Mesenchymal stem cell (in vitro differentiated cells and primary cell): ENCODE measurements around the gene ZNF333.
"Not testable (repeated sequence)": the region's sequence is repeated elsewhere in the genome, so short reads cannot be mapped to it uniquely, and the experiment has no call there.

ENCODE experiments used
- DNase-seq: peaks from one replicate; pipeline ENCODE4 v3.0.0-alpha.2; 2013
- H2AFZ ChIP-seq: one replicate; pipeline ENCODE4 v1.6.1; 2013; ENCODE audit warnings: low read depth, mild to moderate bottlenecking, control low read depth, inconsistent platforms, low read length, moderate library complexity
- H2AK5ac ChIP-seq: 2 replicates; pipeline ENCODE4 v1.6.1; 2013; ENCODE audit warnings: low read length, moderate library complexity, mild to moderate bottlenecking, inconsistent platforms; ENCODE audit not compliant: severe bottlenecking
- H2BK120ac ChIP-seq: one replicate; pipeline ENCODE4 v1.6.1; 2013; ENCODE audit warnings: low read depth, mild to moderate bottlenecking, inconsistent platforms, low read length, moderate library complexity
- H2BK12ac ChIP-seq, 2 experiments: one replicate each; pipeline ENCODE4 v1.6.1; 2013; ENCODE audit warnings: inconsistent platforms in 2 of 2, low read length in 2 of 2, mild to moderate bottlenecking in 2 of 2, moderate library complexity in 2 of 2, control low read depth in 1 of 2
- H2BK15ac ChIP-seq: one replicate; pipeline ENCODE4 v1.6.1; 2013; ENCODE audit warnings: mild to moderate bottlenecking, low read depth, inconsistent platforms; ENCODE audit not compliant: poor library complexity, severe bottlenecking
- H2BK5ac ChIP-seq: 2 replicates; pipeline ENCODE4 v1.6.1; 2013; ENCODE audit warnings: low read depth, mild to moderate bottlenecking, low read length, control low read depth, inconsistent platforms; ENCODE audit not compliant: poor library complexity, severe bottlenecking
- H3K14ac ChIP-seq, 2 experiments: one replicate each; pipeline ENCODE4 v1.6.1; 2013; ENCODE audit warnings: inconsistent platforms in 2 of 2, low read length in 2 of 2, control low read depth in 1 of 2, mild to moderate bottlenecking in 1 of 2, moderate library complexity in 1 of 2
- H3K18ac ChIP-seq, 2 experiments: one replicate each; pipeline ENCODE4 v1.6.1; 2013; ENCODE audit warnings: inconsistent platforms in 2 of 2, low read length in 2 of 2, control low read depth in 1 of 2, low read depth in 1 of 2, mild to moderate bottlenecking in 1 of 2
- H3K23ac ChIP-seq, 2 experiments: one replicate each; pipeline ENCODE4 v1.6.1; 2013; ENCODE audit warnings: inconsistent platforms in 2 of 2, low read length in 2 of 2, mild to moderate bottlenecking in 2 of 2, moderate library complexity in 2 of 2, control low read depth in 1 of 2
- H3K27ac ChIP-seq: 2 replicates; pipeline ENCODE4 v1.5.1; 2013; ENCODE audit warnings: mild to moderate bottlenecking, moderate library complexity, low read length, control low read depth, inconsistent platforms; ENCODE audit not compliant: poor library complexity, severe bottlenecking
- H3K27me3 ChIP-seq, 2 experiments: 2 replicates each; pipeline versions ENCODE4 v1.6.1 to v1.7.0; 2013; ENCODE audit warnings: low read length in 2 of 2, mild to moderate bottlenecking in 2 of 2, moderate library complexity in 2 of 2, control low read depth in 1 of 2, inconsistent platforms in 1 of 2; ENCODE audit not compliant: control insufficient read depth in 1 of 2, insufficient read depth in 1 of 2
- H3K36me3 ChIP-seq, 2 experiments: 2 replicates each; pipeline versions ENCODE4 v1.6.1 to v1.7.0; 2013; ENCODE audit warnings: low read length in 2 of 2, control low read depth in 1 of 2, inconsistent platforms in 1 of 2, low read depth in 1 of 2, mild to moderate bottlenecking in 1 of 2; ENCODE audit not compliant: insufficient read depth in 2 of 2, control insufficient read depth in 1 of 2
- H3K4ac ChIP-seq, 2 experiments: one replicate each; pipeline ENCODE4 v1.6.1; 2013; ENCODE audit warnings: inconsistent platforms in 2 of 2, low read length in 2 of 2, mild to moderate bottlenecking in 2 of 2, moderate library complexity in 2 of 2, control low read depth in 1 of 2, low read depth in 1 of 2
- H3K4me1 ChIP-seq: 2 replicates; pipeline ENCODE4 v1.6.1; 2013; ENCODE audit warnings: low read depth, low read length, control low read depth; ENCODE audit not compliant: control insufficient read depth, insufficient read depth
- H3K4me2 ChIP-seq: 2 replicates; pipeline ENCODE4 v1.6.1; 2013; ENCODE audit warnings: low read length, mild to moderate bottlenecking, inconsistent platforms; ENCODE audit not compliant: poor library complexity, severe bottlenecking
- H3K4me3 ChIP-seq, 2 experiments: 2 replicates each; pipeline versions ENCODE4 v1.5.1 to v1.7.0; 2013; ENCODE audit warnings: low read length in 2 of 2, mild to moderate bottlenecking in 2 of 2, control low read depth in 1 of 2, low read depth in 1 of 2; ENCODE audit not compliant: insufficient read depth in 1 of 2
- H3K79me1 ChIP-seq: replicated peaks from 2 replicates; pipeline ENCODE4 v1.6.1; 2013; ENCODE audit warnings: mild to moderate bottlenecking, control low read depth, low read length, inconsistent platforms; ENCODE audit not compliant: poor library complexity, severe bottlenecking
- H3K9ac ChIP-seq: 2 replicates; pipeline ENCODE4 v1.7.0; 2013; ENCODE audit warnings: mild to moderate bottlenecking, low read length, moderate library complexity
- H3K9me3 ChIP-seq: 2 replicates; pipeline ENCODE4 v1.7.0; 2013; ENCODE audit warnings: mild to moderate bottlenecking, low read length; ENCODE audit not compliant: control insufficient read depth
- H4K8ac ChIP-seq: one replicate; pipeline ENCODE4 v1.6.1; 2013; ENCODE audit warnings: inconsistent platforms, mild to moderate bottlenecking, low read length, moderate library complexity
- H4K91ac ChIP-seq: one replicate; pipeline ENCODE4 v1.6.1; 2013; ENCODE audit warnings: mild to moderate bottlenecking, low read length, inconsistent platforms
- WGBS: methylation state at CpG from one replicate; pipeline ENCODE4 v1.1.7; 2013; ENCODE audit warnings: mixed read lengths; 5-methylcytosine and 5-hydroxymethylcytosine counted together

ZNF333 gene

DNA sequence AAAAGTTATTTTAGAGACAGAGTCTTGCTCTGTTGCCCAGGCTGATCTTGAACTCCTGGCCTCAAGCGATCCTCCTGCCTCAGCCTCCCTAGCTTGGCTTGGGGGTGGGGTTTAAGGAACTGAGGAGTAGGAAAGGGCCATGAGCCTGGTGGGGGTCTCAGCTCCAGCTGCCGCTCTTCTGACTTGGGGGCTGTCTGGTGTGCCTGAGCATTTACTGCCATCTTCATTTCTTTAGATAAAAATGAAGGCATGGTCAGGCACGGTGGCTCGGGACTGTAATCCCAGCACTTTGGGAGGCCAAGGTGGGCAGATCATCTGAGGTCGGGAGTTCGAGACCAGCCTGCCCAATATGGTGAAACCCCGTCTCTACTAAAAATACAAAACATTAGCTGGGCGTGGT lies 85.5 kb downstream of the ZNF333 start:
- not testable (repeated sequence) for H3K14ac ChIP-seq, H3K79me1 ChIP-seq, H2AK5ac ChIP-seq, H3K36me3 ChIP-seq, H2BK12ac ChIP-seq, H3K18ac ChIP-seq, H4K91ac ChIP-seq, H3K4me2 ChIP-seq, H3K9me3 ChIP-seq, H3K9ac ChIP-seq, H3K4me1 ChIP-seq, DNase-seq, H2BK5ac ChIP-seq, H3K27ac ChIP-seq, H3K4ac ChIP-seq, H4K8ac ChIP-seq, H3K23ac ChIP-seq, H3K27me3 ChIP-seq, H2BK15ac ChIP-seq, H2AFZ ChIP-seq, H3K4me3 ChIP-seq, H2BK120ac ChIP-seq
- WGBS = 84% methylated on average over 8 of the region's 8 CpGs

DNA sequence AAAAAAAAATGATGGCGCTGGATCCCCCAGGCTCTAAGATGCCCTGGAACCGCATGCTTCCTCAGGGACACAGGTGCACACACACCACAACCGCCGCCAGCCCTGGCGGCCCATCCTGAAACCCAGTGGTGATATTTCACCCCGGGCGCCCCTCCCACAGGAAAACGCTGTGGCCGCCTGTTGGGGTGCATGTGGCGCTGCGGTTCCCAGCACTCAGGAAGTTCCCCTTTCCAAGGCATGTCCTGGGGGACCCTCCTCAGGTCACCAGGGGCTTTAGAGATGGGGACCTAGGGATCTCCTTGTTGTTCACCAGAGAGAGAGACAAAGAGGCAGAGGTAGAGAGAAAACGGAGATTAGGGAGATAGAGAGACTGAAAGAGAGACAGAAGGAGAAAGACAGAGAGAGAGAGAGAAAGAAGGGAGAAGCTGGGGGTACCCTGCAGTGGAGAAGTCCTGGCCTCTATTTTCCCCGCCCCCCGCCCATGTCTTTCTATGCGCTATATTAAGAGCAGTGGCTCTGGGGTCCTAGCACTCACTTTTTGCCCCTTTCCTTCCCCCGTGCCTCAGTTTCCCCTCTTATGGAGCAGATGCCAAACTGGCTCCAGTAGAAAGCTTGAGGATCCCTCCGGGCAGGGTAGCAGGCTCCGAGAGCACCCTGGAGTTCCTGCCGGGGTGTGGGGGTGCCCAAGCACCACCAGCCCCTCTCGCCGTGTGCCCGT lies 86.2 kb downstream of the ZNF333 start:
- Histone ChIP-seq H3K36me3 (no peaks in the 10 kb centered on the region), H3K4ac (no peak overlapping the region), H2BK12ac (no peak overlapping the region), H3K4me3 (peak overlapping the region in 1 of 2 experiments; percentile 66), H3K9me3 (no peaks in the 10 kb centered on the region), H2AFZ (no peak overlapping the region), H3K23ac (no peak overlapping the region), H3K4me2 (no peak overlapping the region), H3K79me1 (no peaks in the 10 kb centered on the region), H2AK5ac (no peak overlapping the region), H3K9ac (peak overlapping the region; percentile 53), H2BK5ac (no peak overlapping the region), H4K91ac (no peak overlapping the region), H3K27ac (no peak overlapping the region), H3K27me3 (peaks cover 0 to 8% of the 10 kb centered on the region in 2 experiments), H2BK15ac (no peak overlapping the region), H4K8ac (no peak overlapping the region), H3K14ac (no peak overlapping the region), H3K4me1 (no peaks in the 10 kb centered on the region), H2BK120ac (no peak overlapping the region), H3K18ac (no peak overlapping the region)
- WGBS = 8% methylated on average over 20 of the region's 22 CpGs
- no peak for DNase-seq

DNA sequence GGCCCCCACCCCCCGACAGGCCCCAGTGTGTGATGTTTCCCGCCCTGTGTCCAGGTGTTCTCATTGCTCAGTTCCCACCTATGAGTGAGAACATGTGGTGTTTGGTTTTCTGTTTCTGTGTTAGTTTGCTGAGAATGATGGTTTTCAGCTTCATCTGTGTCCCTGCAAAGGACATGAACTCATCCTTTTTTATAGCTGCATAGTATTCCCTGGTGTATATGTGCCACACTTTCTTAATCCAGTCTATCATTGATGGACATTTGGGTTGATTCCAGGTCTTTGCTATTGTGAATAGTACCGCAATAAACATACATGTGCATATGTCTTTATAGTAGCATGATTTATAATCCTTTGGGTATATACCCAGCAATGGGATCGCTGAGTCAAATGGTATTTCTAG lies 87.8 kb downstream of the ZNF333 start:
- not testable (repeated sequence) for H2BK15ac ChIP-seq, H2BK5ac ChIP-seq, H3K18ac ChIP-seq, H3K27me3 ChIP-seq, H3K4me1 ChIP-seq, H3K4ac ChIP-seq, H3K27ac ChIP-seq, H3K36me3 ChIP-seq, H3K14ac ChIP-seq, H2BK12ac ChIP-seq, H4K91ac ChIP-seq, DNase-seq, H3K9me3 ChIP-seq, H3K9ac ChIP-seq, H2AFZ ChIP-seq, H3K4me2 ChIP-seq, H4K8ac ChIP-seq, H3K4me3 ChIP-seq, H2BK120ac ChIP-seq, H3K79me1 ChIP-seq, H2AK5ac ChIP-seq, H3K23ac ChIP-seq
- WGBS = 89% methylated on average over 1 of the region's 4 CpGs

DNA sequence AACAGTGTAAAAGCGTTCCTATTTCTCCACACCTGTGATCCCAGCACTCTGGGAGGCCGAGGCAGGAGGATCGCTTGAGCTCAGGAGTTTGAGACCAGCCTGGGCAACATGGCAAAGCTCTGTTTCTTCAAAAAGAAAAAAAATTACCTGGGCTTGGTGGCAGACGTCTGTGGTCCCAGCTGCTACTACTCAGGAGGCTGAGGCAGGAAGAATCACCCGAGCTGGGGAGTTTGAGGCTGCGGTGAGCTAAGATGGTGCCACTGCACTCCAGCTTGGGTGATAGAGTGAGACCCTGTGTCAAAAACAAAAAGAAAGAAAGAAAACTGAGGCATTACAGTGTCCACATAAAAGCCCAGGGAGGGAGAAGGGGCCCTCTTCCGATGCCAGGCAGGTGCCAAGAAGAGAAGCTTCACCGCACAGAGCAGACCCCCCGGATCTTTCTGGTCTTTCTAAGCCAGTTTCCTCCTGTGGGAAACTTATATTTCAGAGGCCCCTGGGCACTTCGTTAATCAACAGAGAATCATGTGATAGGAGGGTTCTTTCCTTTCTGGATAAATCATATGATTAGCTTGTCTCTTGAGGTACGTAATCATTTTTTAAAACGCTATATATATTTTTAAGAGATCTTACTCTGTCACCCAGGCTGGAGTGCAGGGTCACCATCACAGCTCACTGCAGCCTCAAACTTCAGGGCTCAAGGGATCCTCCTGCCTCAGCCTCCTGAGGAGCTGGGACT lies 88.4 kb downstream of the ZNF333 start, which contains the start of gene ADGRE2:
Gene ADGRE2 (minus strand): TSS at position 451 of the 736 bp plus-strand sequence. CDS start 1,804 bp downstream, outside the sequence.
- not testable (repeated sequence) for H2BK120ac ChIP-seq, H3K27me3 ChIP-seq, H2BK12ac ChIP-seq, H3K36me3 ChIP-seq, H2BK15ac ChIP-seq, H3K4me1 ChIP-seq, H3K9ac ChIP-seq, H3K14ac ChIP-seq, H3K79me1 ChIP-seq, H4K91ac ChIP-seq, H3K4ac ChIP-seq, H2AK5ac ChIP-seq, DNase-seq, H2BK5ac ChIP-seq, H3K4me3 ChIP-seq, H3K18ac ChIP-seq, H3K23ac ChIP-seq, H3K9me3 ChIP-seq, H4K8ac ChIP-seq, H3K27ac ChIP-seq, H2AFZ ChIP-seq, H3K4me2 ChIP-seq
- 89% methylated on average over 11 of the region's 12 CpGs for WGBS
